HG03039 (cell line): ENCODE results near the gene METTL15.
"Not testable (repeated sequence)": the region's sequence is repeated elsewhere in the genome, so short reads cannot be mapped to it uniquely, and the experiment has no call there.

ENCODE experiments used
- ATAC-seq: cut with Tn5 transposase; IDR thresholded peaks from one replicate; pipeline ENCODE4 v1.9.1; 2021; ENCODE audit warnings: mild to moderate bottlenecking, moderate library complexity; ENCODE audit not compliant: unreplicated experiment

The METTL15 gene

GRCh38 chr11:28108958-28109357, 770 bp downstream of the METTL15 start:
- no peak for ATAC-seq

GRCh38 chr11:28110108-28110820, 2.1 kb downstream of the METTL15 start:
- ATAC-seq, result peak; percentile 35

GRCh38 chr11:28110821-28111200, 2.6 kb downstream of the METTL15 start:
- ATAC-seq, result no peak

- no peak for ATAC-seq
These were observed 5.9 kb downstream of the METTL15 start for GRCh38 chr11:28114116-28114515.

- no peak for ATAC-seq
These were observed 6.5 kb downstream of the METTL15 start for GRCh38 chr11:28114731-28115130.

- no peak for ATAC-seq
These were observed 9.5 kb downstream of the METTL15 start for GRCh38 chr11:28117712-28118111.

- no peak for ATAC-seq
These were observed 15.0 kb downstream of the METTL15 start for GRCh38 chr11:28123151-28123581.

- ATAC-seq, result no peak
These were observed 24.4 kb downstream of the METTL15 start for GRCh38 chr11:28132548-28132947.

- no peak for ATAC-seq
These were observed 25.0 kb downstream of the METTL15 start for GRCh38 chr11:28133146-28133545.

- not testable (repeated sequence) for ATAC-seq
These were observed 28.0 kb downstream of the METTL15 start for GRCh38 chr11:28136157-28136556.

- ATAC-seq, result no peak
These were observed 29.2 kb downstream of the METTL15 start for GRCh38 chr11:28137366-28137765.

- no peak for ATAC-seq
These were observed 29.6 kb downstream of the METTL15 start for GRCh38 chr11:28137832-28138231.

GRCh38 chr11:28139841-28140415, 31.7 kb downstream of the METTL15 start:
- no peak for ATAC-seq

GRCh38 chr11:28140689-28141455, 32.7 kb downstream of the METTL15 start:
- ATAC-seq, result no peak

GRCh38 chr11:28142724-28143123, 34.5 kb downstream of the METTL15 start:
- ATAC-seq, result no peak

- no peak for ATAC-seq
These were observed 36.6 kb downstream of the METTL15 start for GRCh38 chr11:28144808-28145207.

- no peak for ATAC-seq
These were observed 38.0 kb downstream of the METTL15 start for GRCh38 chr11:28146123-28146751.

GRCh38 chr11:28152743-28153142, 44.6 kb downstream of the METTL15 start:
- ATAC-seq, result no peak

- no peak for ATAC-seq
These were observed 45.4 kb downstream of the METTL15 start for GRCh38 chr11:28153586-28153985.

GRCh38 chr11:28168718-28169117, 60.5 kb downstream of the METTL15 start:
- no peak for ATAC-seq

GRCh38 chr11:28169816-28170215, 61.6 kb downstream of the METTL15 start:
- no peak for ATAC-seq
